Fibroblast of mammary gland (primary cell): ENCODE results near the gene DNAH10.

ENCODE experiments used
- DNase-seq: peaks from one replicate; pipeline ENCODE4 v3.0.0-alpha.2; 2010; ENCODE audit warnings: low read depth
- H3K4me3 ChIP-seq: 2 replicates; pipeline ENCODE4 v1.5.1; 2011; ENCODE audit warnings: low read depth, mild to moderate bottlenecking, low read length, moderate library complexity; ENCODE audit not compliant: control insufficient read depth
- CTCF ChIP-seq: conservative IDR thresholded peaks from 2 replicates; pipeline ENCODE4 v1.5.1; 2011; ENCODE audit warnings: low read depth, low read length, inconsistent platforms; ENCODE audit not compliant: control insufficient read depth, insufficient read depth

DNAH10 gene

GRCh38 chr12:123747309-123747708 lies 14.8 kb upstream of the DNAH10 start:
- no peak overlapping the region for H3K4me3 ChIP-seq
- TF ChIP-seq CTCF: no peak
- DNase-seq: no peak

DNA sequence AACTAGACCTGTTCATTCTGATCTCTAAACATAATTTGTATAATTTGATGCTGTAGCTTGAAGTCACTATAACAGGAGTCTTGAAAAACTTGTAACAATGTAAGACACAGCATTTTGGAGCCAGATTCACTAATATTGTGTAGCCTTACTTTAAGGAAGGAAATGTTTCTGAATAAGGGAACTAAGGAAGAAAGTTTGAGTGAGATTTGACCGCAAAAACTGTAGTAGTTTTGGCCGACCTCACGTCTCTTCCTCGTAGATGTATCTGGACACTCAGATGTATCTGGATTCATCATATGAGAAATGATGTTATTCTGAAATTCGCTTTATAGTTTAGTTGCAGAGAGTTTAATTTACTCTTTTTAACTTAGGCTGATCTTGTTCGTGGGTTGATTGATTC lies 13.9 kb upstream of the DNAH10 start:
- no peak for DNase-seq
- H3K4me3 ChIP-seq: no peak overlapping the region
- no peak for TF ChIP-seq CTCF

DNA sequence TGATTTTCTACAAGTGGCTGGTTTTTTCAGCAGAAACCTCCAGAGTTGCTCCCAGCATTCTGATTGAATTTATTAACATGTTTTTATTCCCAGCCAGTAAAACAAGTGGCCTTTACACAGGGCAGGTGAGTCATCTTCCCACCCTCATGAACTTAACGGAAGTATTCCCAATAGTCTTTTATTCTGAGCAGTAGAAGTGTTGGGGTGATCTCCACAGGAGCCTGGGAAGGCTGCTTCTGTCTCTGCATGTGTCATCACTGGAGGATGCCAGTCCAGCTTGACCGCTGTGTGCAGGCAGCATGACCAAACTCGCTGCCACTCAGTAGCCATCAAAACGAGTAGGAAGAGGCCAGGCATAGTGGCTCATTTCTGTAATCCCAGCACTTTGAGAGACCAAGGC lies 13.4 kb upstream of the DNAH10 start:
- H3K4me3 ChIP-seq: no peak overlapping the region
- peak; percentile 61 for DNase-seq
- TF ChIP-seq CTCF: no peak

- TF ChIP-seq CTCF: no peak
Measured at GRCh38 chr12:123749355-123749754, 12.7 kb upstream of the DNAH10 start.

GRCh38 chr12:123750159-123750656 lies 11.9 kb upstream of the DNAH10 start:
- no peak overlapping the region for H3K4me3 ChIP-seq
- DNase-seq: no peak
- no peak for TF ChIP-seq CTCF

More at GRCh38 chr12:123749355-123749754, 12.7 kb upstream of the DNAH10 start:
- H3K4me3 ChIP-seq: no peak overlapping the region
- no peak for DNase-seq

DNA sequence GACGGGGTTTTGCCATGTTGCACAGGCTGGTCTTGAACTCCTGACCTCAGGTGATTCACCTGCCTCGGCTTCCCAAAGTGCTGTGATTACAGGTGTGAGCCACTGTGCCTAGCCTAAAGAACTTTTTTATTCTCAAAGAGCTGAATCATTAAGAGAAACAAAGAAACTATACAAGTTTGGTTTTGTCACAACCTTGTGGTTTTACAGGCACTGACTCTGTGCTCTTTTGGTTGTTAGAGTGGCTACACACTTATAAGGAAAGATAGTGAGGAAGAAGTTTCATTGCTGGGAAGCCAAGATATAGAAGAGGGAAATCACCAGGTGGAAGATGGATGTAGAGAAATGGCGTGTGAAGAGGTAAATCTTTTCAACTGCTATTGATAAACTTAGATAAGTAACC lies 10.1 kb upstream of the DNAH10 start:
- no peak for DNase-seq
- H3K4me3 ChIP-seq: no peak overlapping the region
- no peak for TF ChIP-seq CTCF

- H3K4me3 ChIP-seq: no peak overlapping the region
- TF ChIP-seq CTCF: no peak
- no peak for DNase-seq
Measured at GRCh38 chr12:123754041-123754772, 7.9 kb upstream of the DNAH10 start.
